ENCODE results near the gene SCN8A. TPM values are rescaled to one million over a fixed set of nuclear protein-coding genes. Genes with fewer than 3 reads are reported as not detected.

Gene SCN8A
- total RNA-seq, 4 donors from 2014 or later = 0.08 to 0.62 (median 0.58) TPM

DNA sequence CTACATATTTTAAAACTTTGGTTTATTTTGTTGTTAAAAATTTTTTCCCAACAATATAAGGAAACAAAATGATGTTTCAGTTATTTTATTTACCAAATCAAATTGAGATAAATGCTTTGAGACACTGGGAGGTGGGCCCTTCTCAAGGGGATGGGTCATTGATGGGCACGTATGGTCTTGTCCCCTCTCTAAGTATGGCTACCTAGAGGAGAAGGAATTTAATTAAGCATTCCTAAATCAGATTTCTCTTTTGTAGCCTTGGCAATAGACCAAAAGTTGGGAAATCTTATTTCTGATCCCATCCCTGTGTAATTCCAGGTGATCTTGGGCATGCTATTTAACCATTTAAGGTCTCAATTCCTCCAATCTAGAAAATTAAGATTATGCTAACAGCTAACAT, 79.0 kb downstream of the SCN8A start:
- no peaks in the 10 kb centered on the region for H3K4me1 ChIP-seq
- no peaks in the 10 kb centered on the region for H3K36me3 ChIP-seq
- no peak overlapping the region for H3K27ac ChIP-seq
- H3K27me3 ChIP-seq = peaks cover under 1% of the 10 kb centered on the region
- 72% methylated on average over 1 of the region's 1 CpG for WGBS
- H3K4me3 ChIP-seq = no peak overlapping the region
- DNase-seq (ENCODE audit: low spot score in 2 of 2) = no peak
- TF ChIP-seq, protein P1, sequence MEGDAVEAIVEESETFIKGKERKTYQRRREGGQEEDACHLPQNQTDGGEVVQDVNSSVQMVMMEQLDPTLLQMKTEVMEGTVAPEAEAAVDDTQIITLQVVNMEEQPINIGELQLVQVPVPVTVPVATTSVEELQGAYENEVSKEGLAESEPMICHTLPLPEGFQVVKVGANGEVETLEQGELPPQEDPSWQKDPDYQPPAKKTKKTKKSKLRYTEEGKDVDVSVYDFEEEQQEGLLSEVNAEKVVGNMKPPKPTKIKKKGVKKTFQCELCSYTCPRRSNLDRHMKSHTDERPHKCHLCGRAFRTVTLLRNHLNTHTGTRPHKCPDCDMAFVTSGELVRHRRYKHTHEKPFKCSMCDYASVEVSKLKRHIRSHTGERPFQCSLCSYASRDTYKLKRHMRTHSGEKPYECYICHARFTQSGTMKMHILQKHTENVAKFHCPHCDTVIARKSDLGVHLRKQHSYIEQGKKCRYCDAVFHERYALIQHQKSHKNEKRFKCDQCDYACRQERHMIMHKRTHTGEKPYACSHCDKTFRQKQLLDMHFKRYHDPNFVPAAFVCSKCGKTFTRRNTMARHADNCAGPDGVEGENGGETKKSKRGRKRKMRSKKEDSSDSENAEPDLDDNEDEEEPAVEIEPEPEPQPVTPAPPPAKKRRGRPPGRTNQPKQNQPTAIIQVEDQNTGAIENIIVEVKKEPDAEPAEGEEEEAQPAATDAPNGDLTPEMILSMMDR (IDR thresholded peaks at IDR 0.05) = no peak
- TF ChIP-seq POLR2AphosphoS5 (IDR thresholded peaks at IDR 0.05) (no peak), POLR2A (IDR thresholded peaks at IDR 0.05) (no peak), EP300 (IDR thresholded peaks at IDR 0.05) (no peak)
- no peaks in the 10 kb centered on the region for H3K9me3 ChIP-seq

DNA sequence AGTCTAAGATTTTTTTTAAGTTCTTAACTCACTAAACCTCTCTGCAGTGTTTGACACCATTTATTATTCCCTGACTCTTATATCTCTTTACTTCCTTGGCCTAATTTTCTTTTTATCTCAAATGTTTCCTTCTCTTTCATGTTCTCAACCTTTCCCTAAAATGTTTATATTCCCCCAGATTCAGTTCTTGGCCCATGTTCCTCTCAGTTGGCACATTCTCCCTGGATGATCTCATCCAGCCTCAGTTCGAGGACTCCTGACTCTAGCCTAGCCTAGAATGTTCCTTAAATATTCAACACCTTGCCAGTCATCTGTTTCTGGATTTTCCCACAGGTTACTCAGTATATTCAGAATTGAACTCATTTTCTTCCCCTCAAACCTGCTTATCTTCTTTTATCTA, 81.3 kb downstream of the SCN8A start:
- Histone ChIP-seq H3K9me3 (no peaks in the 10 kb centered on the region), H3K27me3 (peaks cover 3% of the 10 kb centered on the region), H3K36me3 (no peaks in the 10 kb centered on the region), H3K27ac (no peak overlapping the region), H3K4me1 (no peaks in the 10 kb centered on the region), H3K4me3 (no peak overlapping the region)
- WGBS = 33% methylated on average over 1 of the region's 1 CpG
- TF ChIP-seq POLR2AphosphoS5 (IDR thresholded peaks at IDR 0.05) (no peak), EP300 (IDR thresholded peaks at IDR 0.05) (no peak), POLR2A (IDR thresholded peaks at IDR 0.05) (no peak)
- TF ChIP-seq, protein P1 (IDR thresholded peaks at IDR 0.05) = no peak
- DNase-seq (ENCODE audit: low spot score in 2 of 2) = no peak

DNA sequence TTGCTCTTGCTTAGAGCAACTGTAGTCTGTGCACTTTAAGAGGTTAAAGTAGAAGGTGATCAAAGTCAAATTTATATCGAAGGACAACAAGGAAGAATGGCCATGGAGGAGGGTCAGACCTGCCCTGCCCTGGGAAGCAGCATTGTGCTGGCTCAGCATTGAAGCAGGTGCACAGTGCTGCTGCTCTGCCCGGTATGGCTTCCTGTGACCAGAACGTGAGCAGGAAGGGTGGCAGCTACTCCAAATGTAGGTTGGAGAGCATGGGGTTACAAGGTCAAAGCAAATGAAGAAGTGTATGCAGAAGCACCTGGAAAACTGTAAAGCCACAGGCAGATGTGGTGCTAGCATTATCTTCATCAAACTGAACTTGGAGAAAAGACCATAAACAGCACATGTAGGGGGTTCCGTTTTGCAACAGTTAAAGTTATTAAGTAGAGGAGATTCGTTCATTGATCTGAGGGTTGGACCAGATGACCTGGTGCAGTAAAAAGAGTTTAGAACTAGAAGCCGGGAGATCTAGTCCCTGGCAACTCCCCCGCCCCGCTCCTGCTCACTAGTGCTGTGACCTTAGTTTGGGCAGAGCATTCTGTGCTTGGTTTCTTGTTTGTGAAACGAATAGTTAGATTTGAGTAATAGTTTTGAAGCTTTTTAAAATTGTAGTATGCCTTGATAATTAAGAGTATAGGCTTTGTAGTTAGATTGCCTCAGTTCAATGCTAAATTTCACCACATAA, 84.2 kb downstream of the SCN8A start:
- H3K27ac ChIP-seq = no peak overlapping the region
- peaks cover 3% of the 10 kb centered on the region for H3K27me3 ChIP-seq
- no peaks in the 10 kb centered on the region for H3K36me3 ChIP-seq
- H3K4me3 ChIP-seq = no peak overlapping the region
- TF ChIP-seq, protein P1 (IDR thresholded peaks at IDR 0.05) = no peak
- TF ChIP-seq POLR2A (IDR thresholded peaks at IDR 0.05) (no peak), EP300 (IDR thresholded peaks at IDR 0.05) (no peak), POLR2AphosphoS5 (IDR thresholded peaks at IDR 0.05) (no peak)
- no peaks in the 10 kb centered on the region for H3K4me1 ChIP-seq
- 66% methylated on average over 9 of the region's 9 CpGs for WGBS
- no peak for DNase-seq (ENCODE audit: low spot score in 2 of 2)
- H3K9me3 ChIP-seq = no peaks in the 10 kb centered on the region

DNA sequence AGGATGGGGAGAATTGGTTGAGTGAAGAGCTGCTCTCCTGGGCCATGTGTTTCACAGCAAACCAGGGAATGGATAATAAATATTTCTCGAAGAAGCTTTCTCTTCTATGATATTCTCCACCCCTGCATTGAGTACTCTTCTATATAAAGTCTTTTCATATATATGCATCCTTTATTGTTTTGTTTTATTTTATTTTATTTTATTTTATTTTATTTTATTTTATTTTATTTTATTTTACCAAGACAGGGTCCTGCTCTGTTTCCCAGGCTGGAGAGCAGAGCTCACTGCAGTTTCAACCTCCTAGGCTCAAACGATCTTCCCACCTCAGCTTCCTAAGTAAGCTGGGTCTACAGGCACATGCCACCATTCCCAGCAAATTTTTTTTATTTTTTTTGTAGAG, 85.8 kb downstream of the SCN8A start:
- H3K27me3 ChIP-seq = peaks cover 3% of the 10 kb centered on the region
- no peaks in the 10 kb centered on the region for H3K36me3 ChIP-seq
- H3K9me3 ChIP-seq = no peaks in the 10 kb centered on the region
- 79% methylated on average over 2 of the region's 2 CpGs for WGBS
- no peak overlapping the region for H3K4me3 ChIP-seq
- H3K27ac ChIP-seq = no peak overlapping the region
- TF ChIP-seq POLR2AphosphoS5 (IDR thresholded peaks at IDR 0.05) = no peak
- TF ChIP-seq, protein P1 (IDR thresholded peaks at IDR 0.05) = no peak
- TF ChIP-seq EP300 (IDR thresholded peaks at IDR 0.05) = no peak
- no peak for TF ChIP-seq POLR2A (IDR thresholded peaks at IDR 0.05)
- DNase-seq (ENCODE audit: low spot score in 2 of 2) = no peak
- no peaks in the 10 kb centered on the region for H3K4me1 ChIP-seq

DNA sequence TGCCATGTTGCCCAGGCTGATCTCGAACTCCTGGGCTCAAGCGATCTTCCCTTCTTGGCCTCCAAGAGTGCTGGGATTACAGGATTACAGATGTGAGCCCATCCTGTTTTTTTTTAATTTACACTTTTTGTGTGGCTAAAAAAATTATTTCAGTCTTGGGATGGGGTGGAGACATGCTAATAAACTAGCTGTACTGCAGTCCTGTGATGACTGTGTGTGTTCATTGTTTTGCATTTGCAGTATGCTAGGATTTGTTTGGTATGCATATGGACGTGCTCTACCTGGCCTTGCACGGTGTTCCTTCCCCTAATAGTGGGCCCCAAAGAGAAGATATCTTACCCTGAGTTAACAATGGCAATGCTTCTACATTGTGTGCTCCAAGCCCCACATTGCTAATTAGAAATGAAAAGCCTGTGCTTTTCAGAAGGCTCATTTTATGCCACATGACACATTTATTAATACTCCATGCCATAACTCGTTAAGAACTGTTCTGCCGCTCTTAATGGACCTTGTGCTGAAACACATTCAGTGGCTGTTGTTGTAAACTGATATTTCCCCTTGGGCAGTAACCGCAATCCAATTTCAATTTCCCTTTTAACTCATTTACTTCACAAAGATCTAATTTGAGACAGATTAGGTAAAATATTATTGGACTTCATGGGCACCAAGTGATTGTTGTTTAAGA, 86.4 kb downstream of the SCN8A start:
- WGBS = 65% methylated on average over 7 of the region's 7 CpGs
- no peak for DNase-seq (ENCODE audit: low spot score in 2 of 2)
- Histone ChIP-seq H3K4me3 (no peak overlapping the region), H3K27me3 (peaks cover 3% of the 10 kb centered on the region), H3K27ac (no peak overlapping the region), H3K9me3 (no peaks in the 10 kb centered on the region), H3K4me1 (no peaks in the 10 kb centered on the region), H3K36me3 (no peaks in the 10 kb centered on the region)
- TF ChIP-seq EP300 (IDR thresholded peaks at IDR 0.05) = no peak
- TF ChIP-seq, protein P1 (IDR thresholded peaks at IDR 0.05) = no peak
- no peak for TF ChIP-seq POLR2AphosphoS5 (IDR thresholded peaks at IDR 0.05)
- TF ChIP-seq POLR2A (IDR thresholded peaks at IDR 0.05) = no peak
